ENCODE measurements around the gene PSMD11. TPM values are rescaled to one million over a fixed set of nuclear protein-coding genes. Genes with fewer than 3 reads are reported as not detected.

PSMD11 gene
- total RNA-seq, 1 donor from 2014 or later, result 74.2 TPM

GRCh38 chr17:32467949-32468348 is 23.6 kb downstream of the PSMD11 start:
- Histone ChIP-seq H3K27me3 (ENCODE audit: control insufficient read depth, insufficient read depth, low read length) (no peaks in the 10 kb centered on the region), H3K36me3 (ENCODE audit: control insufficient read depth, insufficient read depth, low read length) (peaks cover 21% of the 10 kb centered on the region), H3K4me3 (ENCODE audit: low read depth, low read length) (no peak overlapping the region)
- DNase-seq (ENCODE audit: low read depth), result no peak
- no peak for FAIRE-seq
- no peak for TF ChIP-seq CTCF (IDR thresholded peaks at IDR 0.05; ENCODE audit: insufficient read depth, low read length, severe bottlenecking)

- FAIRE-seq (no peak), DNase-seq (ENCODE audit: low read depth) (no peak)
- Histone ChIP-seq H3K27me3 (ENCODE audit: control insufficient read depth, insufficient read depth, low read length) (no peaks in the 10 kb centered on the region), H3K36me3 (ENCODE audit: control insufficient read depth, insufficient read depth, low read length) (peaks cover 24% of the 10 kb centered on the region), H3K4me3 (ENCODE audit: low read depth, low read length) (no peak overlapping the region)
- no peak for TF ChIP-seq CTCF (IDR thresholded peaks at IDR 0.05; ENCODE audit: insufficient read depth, low read length, severe bottlenecking)
These were observed 26.3 kb downstream of the PSMD11 start for GRCh38 chr17:32470405-32471167.

GRCh38 chr17:32471652-32472051 is 27.3 kb downstream of the PSMD11 start:
- H3K4me3 ChIP-seq (ENCODE audit: low read depth, low read length), result no peak overlapping the region
- peaks cover 30% of the 10 kb centered on the region for H3K36me3 ChIP-seq (ENCODE audit: control insufficient read depth, insufficient read depth, low read length)
- DNase-seq (ENCODE audit: low read depth) (no peak), FAIRE-seq (no peak)
- H3K27me3 ChIP-seq (ENCODE audit: control insufficient read depth, insufficient read depth, low read length), result no peaks in the 10 kb centered on the region
- TF ChIP-seq CTCF (IDR thresholded peaks at IDR 0.05; ENCODE audit: insufficient read depth, low read length, severe bottlenecking), result no peak

GRCh38 chr17:32475258-32475657 is 30.9 kb downstream of the PSMD11 start:
- Histone ChIP-seq H3K4me3 (ENCODE audit: low read depth, low read length) (no peak overlapping the region), H3K27me3 (ENCODE audit: control insufficient read depth, insufficient read depth, low read length) (no peaks in the 10 kb centered on the region), H3K36me3 (ENCODE audit: control insufficient read depth, insufficient read depth, low read length) (peaks cover 37% of the 10 kb centered on the region)
- no peak for FAIRE-seq
- DNase-seq (ENCODE audit: low read depth), result no peak
- TF ChIP-seq CTCF (IDR thresholded peaks at IDR 0.05; ENCODE audit: insufficient read depth, low read length, severe bottlenecking), result no peak

- Histone ChIP-seq H3K4me3 (ENCODE audit: low read depth, low read length) (no peak overlapping the region), H3K27me3 (ENCODE audit: control insufficient read depth, insufficient read depth, low read length) (no peaks in the 10 kb centered on the region), H3K36me3 (ENCODE audit: control insufficient read depth, insufficient read depth, low read length) (peaks cover 37% of the 10 kb centered on the region)
- DNase-seq (ENCODE audit: low read depth) (no peak), FAIRE-seq (no peak)
- no peak for TF ChIP-seq CTCF (IDR thresholded peaks at IDR 0.05; ENCODE audit: insufficient read depth, low read length, severe bottlenecking)
These were observed 32.9 kb downstream of the PSMD11 start for GRCh38 chr17:32477220-32477619.
